HEK293 (cell line): ENCODE data around the gene SNTG2.
A peak's percentile ranks its signal among the peaks of the same experiment; 100 is the strongest.

Experiments
- CTCF ChIA-PET: fragments of 350-600 bp; formaldehyde crosslinking; extraction: SDS; loops from one replicate; lab custom pipeline; 2021; ENCODE audit warnings: antibody characterized with exemption; lab: Yijun Ruan, JAX
- POLR2A ChIA-PET: fragments of 300-600 bp; formaldehyde crosslinking; extraction: SDS; loops from one replicate; lab custom pipeline; 2020; ENCODE audit warnings: antibody characterized with exemption, inconsistent platforms; lab: Yijun Ruan, JAX
- H3K27ac ChIP-seq: fragments of 200-500 bp; sonication (Bioruptor generic); 2 replicates; pipeline ENCODE4 v1.5.1; 2014; ENCODE audit warnings: low read depth, low read length, control low read depth, inconsistent platforms; ENCODE audit errors: extremely low read depth
- H3K36me3 ChIP-seq, 2 experiments: fragments of 200-500 bp in 1 of 2; sonication (Bioruptor generic) in 1 of 2; 1 replicate in 1 of 2; 2 replicates in 1 of 2; pipeline ENCODE4 v1.5.1; 2014 to 2017; ENCODE audit warnings: inconsistent platforms in 2 of 2, low read length in 2 of 2; ENCODE audit not compliant: control insufficient read depth in 2 of 2, insufficient read depth in 1 of 2
- H3K4me1 ChIP-seq: fragments of 200-500 bp; sonication (Bioruptor generic); 2 replicates; pipeline ENCODE4 v1.5.1; 2014; ENCODE audit warnings: mild to moderate bottlenecking, low read length, inconsistent platforms; ENCODE audit not compliant: control insufficient read depth, insufficient read depth
- H3K4me3 ChIP-seq: 2 replicates; pipeline ENCODE4 v1.5.1; 2011; ENCODE audit warnings: low read depth, mild to moderate bottlenecking, control low read depth, low read length, moderate library complexity
- H3K9me3 ChIP-seq: fragments of 200-500 bp; sonication (Bioruptor generic); 2 replicates; pipeline ENCODE4 v1.5.1; 2014; ENCODE audit warnings: low read depth, low read length, inconsistent platforms; ENCODE audit not compliant: control insufficient read depth, insufficient read depth
- YY1 ChIP-seq: fragments of 450-650 bp; formaldehyde crosslinking; IDR thresholded peaks from 2 replicates; pipeline ENCODE4 v1.5.1; 2018; ENCODE audit warnings: missing biosample characterization, missing genetic modification characterization
- ZBTB7A ChIP-seq: fragments of 450-650 bp; formaldehyde crosslinking; IDR thresholded peaks from 2 replicates; pipeline ENCODE4 v1.5.1; 2016; ENCODE audit warnings: low read depth, missing biosample characterization, missing genetic modification characterization
- ZNF10 ChIP-seq: fragments of 450-650 bp; formaldehyde crosslinking; IDR thresholded peaks from 2 replicates; pipeline ENCODE4 v1.5.1; 2017; ENCODE audit warnings: missing biosample characterization, missing genetic modification characterization
- ZNF280D ChIP-seq: fragments of 450-650 bp; formaldehyde crosslinking; IDR thresholded peaks from 2 replicates; pipeline ENCODE4 v1.5.1; 2016; ENCODE audit warnings: missing biosample characterization, missing genetic modification characterization
- ZNF350 ChIP-seq: fragments of 450-650 bp; formaldehyde crosslinking; IDR thresholded peaks from 2 replicates; pipeline ENCODE4 v1.5.0; 2017; ENCODE audit warnings: missing biosample characterization, mild to moderate bottlenecking, missing genetic modification characterization
- ZNF654 ChIP-seq: fragments of 450-650 bp; formaldehyde crosslinking; IDR thresholded peaks from 2 replicates; pipeline ENCODE4 v1.5.1; 2016; ENCODE audit warnings: low read depth, missing biosample characterization, missing genetic modification characterization
- ZNF747 ChIP-seq: fragments of 450-650 bp; formaldehyde crosslinking; IDR thresholded peaks from 2 replicates; pipeline ENCODE4 v1.5.1; 2016; ENCODE audit warnings: missing biosample characterization, missing genetic modification characterization
- TF ChIP-seq, protein P1 (sequence below): fragments of 450-650 bp; IDR thresholded peaks from 2 replicates; pipeline ENCODE4 v1.5.1; 2018; ENCODE audit warnings: missing biosample characterization, mild to moderate bottlenecking, missing genetic modification characterization
- TF ChIP-seq, protein P2 (sequence below): fragments of 450-650 bp; formaldehyde crosslinking; IDR thresholded peaks from 2 replicates; pipeline ENCODE4 v1.5.1; 2016; ENCODE audit warnings: missing biosample characterization, missing genetic modification characterization
- TF ChIP-seq, protein P3 (sequence below): fragments of 450-650 bp; formaldehyde crosslinking; conservative IDR thresholded peaks from 2 replicates; pipeline ENCODE4 v1.5.1; 2016; ENCODE audit warnings: low read depth, missing biosample characterization, missing genetic modification characterization

The SNTG2 gene

DNA sequence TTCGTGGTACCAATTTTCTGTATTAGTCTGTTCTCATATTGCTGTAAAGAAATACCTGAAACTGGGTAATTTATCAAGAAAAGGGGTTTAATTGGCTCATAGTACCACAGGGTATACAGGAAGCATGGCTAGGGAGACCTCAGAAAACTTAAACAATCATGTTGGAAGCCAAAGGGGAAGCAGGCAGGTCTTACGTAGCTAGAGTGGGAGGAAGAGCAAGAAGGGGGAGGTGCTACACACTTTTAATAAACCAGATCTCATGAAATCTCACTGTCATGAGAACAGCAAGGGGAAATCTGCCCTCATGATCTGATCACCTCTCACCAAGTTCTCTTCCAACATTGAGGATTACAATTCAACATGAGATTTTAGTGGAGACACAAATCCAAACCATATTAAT, 235.8 kb downstream of the SNTG2 start:
- TF ChIP-seq YY1 (tag by site-specific recombination) (no peak), ZBTB7A (tag by site-specific recombination) (no peak)
- TF ChIP-seq, protein P1, sequence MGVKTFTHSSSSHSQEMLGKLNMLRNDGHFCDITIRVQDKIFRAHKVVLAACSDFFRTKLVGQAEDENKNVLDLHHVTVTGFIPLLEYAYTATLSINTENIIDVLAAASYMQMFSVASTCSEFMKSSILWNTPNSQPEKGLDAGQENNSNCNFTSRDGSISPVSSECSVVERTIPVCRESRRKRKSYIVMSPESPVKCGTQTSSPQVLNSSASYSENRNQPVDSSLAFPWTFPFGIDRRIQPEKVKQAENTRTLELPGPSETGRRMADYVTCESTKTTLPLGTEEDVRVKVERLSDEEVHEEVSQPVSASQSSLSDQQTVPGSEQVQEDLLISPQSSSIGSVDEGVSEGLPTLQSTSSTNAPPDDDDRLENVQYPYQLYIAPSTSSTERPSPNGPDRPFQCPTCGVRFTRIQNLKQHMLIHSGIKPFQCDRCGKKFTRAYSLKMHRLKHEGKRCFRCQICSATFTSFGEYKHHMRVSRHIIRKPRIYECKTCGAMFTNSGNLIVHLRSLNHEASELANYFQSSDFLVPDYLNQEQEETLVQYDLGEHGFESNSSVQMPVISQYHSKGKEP, result no peak
- TF ChIP-seq, protein P2, sequence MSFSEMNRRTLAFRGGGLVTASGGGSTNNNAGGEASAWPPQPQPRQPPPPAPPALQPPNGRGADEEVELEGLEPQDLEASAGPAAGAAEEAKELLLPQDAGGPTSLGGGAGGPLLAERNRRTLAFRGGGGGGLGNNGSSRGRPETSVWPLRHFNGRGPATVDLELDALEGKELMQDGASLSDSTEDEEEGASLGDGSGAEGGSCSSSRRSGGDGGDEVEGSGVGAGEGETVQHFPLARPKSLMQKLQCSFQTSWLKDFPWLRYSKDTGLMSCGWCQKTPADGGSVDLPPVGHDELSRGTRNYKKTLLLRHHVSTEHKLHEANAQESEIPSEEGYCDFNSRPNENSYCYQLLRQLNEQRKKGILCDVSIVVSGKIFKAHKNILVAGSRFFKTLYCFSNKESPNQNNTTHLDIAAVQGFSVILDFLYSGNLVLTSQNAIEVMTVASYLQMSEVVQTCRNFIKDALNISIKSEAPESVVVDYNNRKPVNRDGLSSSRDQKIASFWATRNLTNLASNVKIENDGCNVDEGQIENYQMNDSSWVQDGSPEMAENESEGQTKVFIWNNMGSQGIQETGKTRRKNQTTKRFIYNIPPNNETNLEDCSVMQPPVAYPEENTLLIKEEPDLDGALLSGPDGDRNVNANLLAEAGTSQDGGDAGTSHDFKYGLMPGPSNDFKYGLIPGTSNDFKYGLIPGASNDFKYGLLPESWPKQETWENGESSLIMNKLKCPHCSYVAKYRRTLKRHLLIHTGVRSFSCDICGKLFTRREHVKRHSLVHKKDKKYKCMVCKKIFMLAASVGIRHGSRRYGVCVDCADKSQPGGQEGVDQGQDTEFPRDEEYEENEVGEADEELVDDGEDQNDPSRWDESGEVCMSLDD, result no peak
- TF ChIP-seq, all 188 proteins: peak for 0
- ChIA-PET POLR2A (no interaction called here), CTCF (no interaction called here)

GRCh38 chr2:1187189-1187588, 236.5 kb downstream of the SNTG2 start:
- ChIA-PET CTCF (no interaction called here), POLR2A (no interaction called here)

More for the DNA sequence above, 235.8 kb downstream of the SNTG2 start:
- Histone ChIP-seq H3K9me3 (no peaks in the 10 kb centered on the region), H3K36me3 (no peaks in the 10 kb centered on the region), H3K4me1 (no peaks in the 10 kb centered on the region), H3K27ac (no peak overlapping the region), H3K4me3 (no peak overlapping the region)

More at GRCh38 chr2:1187189-1187588, 236.5 kb downstream of the SNTG2 start:
- Histone ChIP-seq H3K4me1 (no peaks in the 10 kb centered on the region), H3K27ac (no peak overlapping the region), H3K4me3 (no peak overlapping the region), H3K9me3 (no peaks in the 10 kb centered on the region), H3K36me3 (no peaks in the 10 kb centered on the region)
- TF ChIP-seq ZNF280D (tag by site-specific recombination), result no peak
- peak; percentile 81; the same call in 1 of the 2 replicates for TF ChIP-seq ZNF10 (tag by site-specific recombination)
- TF ChIP-seq ZNF654, result no peak
- no peak for TF ChIP-seq ZNF747
- no peak for TF ChIP-seq ZNF350 (tag by site-specific recombination)
- TF ChIP-seq, protein P3, sequence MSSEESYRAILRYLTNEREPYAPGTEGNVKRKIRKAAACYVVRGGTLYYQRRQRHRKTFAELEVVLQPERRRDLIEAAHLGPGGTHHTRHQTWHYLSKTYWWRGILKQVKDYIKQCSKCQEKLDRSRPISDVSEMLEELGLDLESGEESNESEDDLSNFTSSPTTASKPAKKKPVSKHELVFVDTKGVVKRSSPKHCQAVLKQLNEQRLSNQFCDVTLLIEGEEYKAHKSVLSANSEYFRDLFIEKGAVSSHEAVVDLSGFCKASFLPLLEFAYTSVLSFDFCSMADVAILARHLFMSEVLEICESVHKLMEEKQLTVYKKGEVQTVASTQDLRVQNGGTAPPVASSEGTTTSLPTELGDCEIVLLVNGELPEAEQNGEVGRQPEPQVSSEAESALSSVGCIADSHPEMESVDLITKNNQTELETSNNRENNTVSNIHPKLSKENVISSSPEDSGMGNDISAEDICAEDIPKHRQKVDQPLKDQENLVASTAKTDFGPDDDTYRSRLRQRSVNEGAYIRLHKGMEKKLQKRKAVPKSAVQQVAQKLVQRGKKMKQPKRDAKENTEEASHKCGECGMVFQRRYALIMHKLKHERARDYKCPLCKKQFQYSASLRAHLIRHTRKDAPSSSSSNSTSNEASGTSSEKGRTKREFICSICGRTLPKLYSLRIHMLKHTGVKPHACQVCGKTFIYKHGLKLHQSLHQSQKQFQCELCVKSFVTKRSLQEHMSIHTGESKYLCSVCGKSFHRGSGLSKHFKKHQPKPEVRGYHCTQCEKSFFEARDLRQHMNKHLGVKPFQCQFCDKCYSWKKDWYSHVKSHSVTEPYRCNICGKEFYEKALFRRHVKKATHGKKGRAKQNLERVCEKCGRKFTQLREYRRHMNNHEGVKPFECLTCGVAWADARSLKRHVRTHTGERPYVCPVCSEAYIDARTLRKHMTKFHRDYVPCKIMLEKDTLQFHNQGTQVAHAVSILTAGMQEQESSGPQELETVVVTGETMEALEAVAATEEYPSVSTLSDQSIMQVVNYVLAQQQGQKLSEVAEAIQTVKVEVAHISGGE (tag by site-specific recombination), result no peak
- no peak for TF ChIP-seq YY1 (tag by site-specific recombination)
